GM18505 (cell line): ENCODE measurements around the gene SLC16A2.

ENCODE experiments used
- ATAC-seq: cut with Tn5 transposase; IDR thresholded peaks from one replicate; pipeline ENCODE4 v1.9.1; 2021; ENCODE audit not compliant: unreplicated experiment
- POLR2A ChIP-seq: IDR thresholded peaks from 4 replicates; pipeline ENCODE4 v1.6.1; 2011; ENCODE audit warnings: borderline replicate concordance; ENCODE audit not compliant: insufficient read depth, insufficient read length; ENCODE audit errors: extremely low read depth

Gene SLC16A2

GRCh38 chrX:74536832-74537371, 115.6 kb downstream of the SLC16A2 start:
- no peak for TF ChIP-seq POLR2A

DNA sequence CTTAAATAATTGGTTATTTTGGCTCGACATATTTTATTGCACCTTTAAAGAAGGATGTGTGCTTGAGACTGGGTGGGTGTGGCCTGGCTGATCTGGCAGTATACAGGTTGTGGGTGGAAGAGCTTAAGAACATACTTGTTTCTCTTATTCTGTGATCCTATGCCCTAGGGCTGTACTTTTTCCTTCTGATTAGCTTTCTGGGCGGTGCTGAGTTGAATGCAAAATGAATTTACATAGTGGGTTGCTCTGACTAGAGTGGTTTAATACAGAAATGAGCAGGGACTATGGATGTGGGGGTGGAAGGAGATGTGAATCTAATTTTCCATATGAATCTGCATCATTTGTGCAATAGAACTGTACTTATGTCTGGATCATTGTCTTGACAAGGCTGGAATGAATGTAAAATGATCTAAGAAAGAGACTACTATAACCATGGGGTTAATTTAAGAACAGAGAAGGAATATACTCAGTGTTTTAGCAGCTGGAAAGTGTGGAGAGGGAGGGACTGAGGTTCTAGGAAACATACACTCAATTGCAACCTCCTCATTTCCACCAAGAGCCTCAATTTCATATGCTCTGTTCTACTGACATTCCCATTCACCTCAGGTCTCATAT, 119.4 kb downstream of the SLC16A2 start:
- ATAC-seq: no peak
- TF ChIP-seq POLR2A: no peak

More at GRCh38 chrX:74536832-74537371, 115.6 kb downstream of the SLC16A2 start:
- peak; percentile 19 for ATAC-seq

- no peak for TF ChIP-seq POLR2A
- no peak for ATAC-seq
Observed at GRCh38 chrX:74545880-74546523, 124.7 kb downstream of the SLC16A2 start.

DNA sequence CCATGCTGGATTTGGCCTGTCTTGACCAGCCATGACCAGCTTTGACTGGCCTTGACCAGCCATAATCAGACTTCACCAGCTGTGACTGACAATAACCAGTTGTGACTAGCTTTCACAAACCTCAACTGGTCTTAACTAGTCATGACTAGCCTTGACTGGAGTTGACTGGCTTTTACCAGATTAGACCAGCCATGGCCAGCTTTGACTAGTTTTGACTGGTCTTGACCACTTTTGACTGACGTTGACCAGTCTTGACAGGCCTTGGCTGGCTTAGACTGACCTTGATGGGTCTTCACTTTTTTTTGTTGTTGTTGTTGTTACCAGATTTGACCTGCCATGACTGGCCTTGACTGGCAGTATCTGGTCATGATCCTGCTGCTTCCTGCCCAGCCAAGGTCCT, 125.7 kb downstream of the SLC16A2 start:
- TF ChIP-seq POLR2A: no peak
- ATAC-seq: no peak

DNA sequence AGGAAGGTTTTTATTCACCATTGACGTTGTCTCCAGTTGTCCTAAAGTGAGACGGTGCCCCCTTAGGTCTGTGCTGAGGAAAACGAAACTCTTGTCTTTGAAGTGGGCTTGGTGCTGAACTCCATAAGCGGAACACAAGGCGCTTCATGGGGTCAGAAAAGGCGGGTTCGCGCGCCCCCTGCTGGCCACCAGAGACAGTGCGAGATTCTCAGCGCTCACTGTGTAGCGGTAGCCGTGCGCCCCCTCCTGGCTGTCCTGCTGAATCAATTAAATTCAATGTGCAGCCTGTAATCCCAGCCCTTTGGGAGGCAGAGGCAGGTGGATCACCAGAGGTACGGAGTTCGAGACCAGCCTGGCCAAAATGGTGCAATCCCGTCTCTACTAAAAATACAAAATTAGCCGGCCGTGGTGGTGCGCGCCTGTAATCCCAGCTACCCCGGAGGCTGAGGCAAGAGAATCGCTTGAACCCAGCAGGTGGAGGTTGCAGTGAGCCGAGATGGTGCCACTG, 129.1 kb downstream of the SLC16A2 start:
- ATAC-seq: peak; percentile 84
- TF ChIP-seq POLR2A: no peak

GRCh38 chrX:74551934-74552333, 130.6 kb downstream of the SLC16A2 start:
- TF ChIP-seq POLR2A: no peak
- ATAC-seq: no peak

DNA sequence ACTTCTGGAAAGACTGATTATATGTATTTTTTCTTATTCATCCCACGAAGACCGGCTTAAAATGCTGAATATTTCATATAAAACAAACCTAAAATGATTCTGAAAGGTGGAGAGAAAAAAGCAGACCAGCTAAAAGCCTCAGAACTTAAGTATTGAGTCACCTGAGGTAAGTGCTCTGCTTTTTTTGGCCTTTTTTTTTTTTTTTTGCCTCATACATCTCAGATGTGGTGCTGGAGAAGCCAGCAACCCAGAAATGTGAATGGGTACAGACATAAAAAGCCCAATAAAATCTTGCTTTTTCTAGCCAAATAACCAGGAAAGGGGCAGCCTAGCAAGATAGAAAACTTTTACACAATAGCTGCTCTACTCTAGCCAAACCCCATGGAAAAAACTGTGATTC, 136.1 kb downstream of the SLC16A2 start:
- ATAC-seq: no peak
- no peak for TF ChIP-seq POLR2A

GRCh38 chrX:74578137-74578536, 156.8 kb downstream of the SLC16A2 start:
- no peak for TF ChIP-seq POLR2A
- ATAC-seq: no peak

GRCh38 chrX:74579597-74580198, 158.4 kb downstream of the SLC16A2 start:
- ATAC-seq: no peak
- TF ChIP-seq POLR2A: no peak
